Hepatocyte (in vitro differentiated cells): ENCODE measurements around the gene ATP8A2. TPM values are rescaled to one million over a fixed set of nuclear protein-coding genes. Genes with fewer than 3 reads are reported as not detected.

Source experiments
- DNase-seq: peaks from one replicate; pipeline ENCODE4 v3.0.0-alpha.2; 2016; ENCODE audit warnings: low spot score
- H2AFZ ChIP-seq: fragments of 200-600 bp; sonication (generic); 2 replicates; pipeline ENCODE4 v1.6.0; 2016; ENCODE audit warnings: antibody characterized with exemption, mild to moderate bottlenecking
- H3K27ac ChIP-seq: fragments of 200-600 bp; sonication (generic); 2 replicates; pipeline ENCODE4 v1.5.1; 2016; ENCODE audit warnings: mild to moderate bottlenecking
- H3K27me3 ChIP-seq: fragments of 200-600 bp; sonication (generic); 2 replicates; pipeline ENCODE4 v1.6.1; 2016
- H3K36me3 ChIP-seq: fragments of 200-600 bp; sonication (generic); replicated peaks from 2 replicates; pipeline ENCODE4 v1.5.1; 2016; ENCODE audit warnings: low read depth; ENCODE audit not compliant: insufficient read depth
- H3K4me1 ChIP-seq: fragments of 200-600 bp; sonication (generic); 2 replicates; pipeline ENCODE4 v1.5.1; 2016; ENCODE audit warnings: mild to moderate bottlenecking, moderate library complexity; ENCODE audit not compliant: insufficient read depth
- H3K4me2 ChIP-seq: fragments of 200-600 bp; sonication (generic); 2 replicates; pipeline ENCODE4 v1.6.0; 2016
- H3K4me3 ChIP-seq: fragments of 200-600 bp; sonication (generic); 2 replicates; pipeline ENCODE4 v1.5.1; 2016; ENCODE audit warnings: mild to moderate bottlenecking
- H3K79me2 ChIP-seq: fragments of 200-600 bp; sonication (generic); 2 replicates; pipeline ENCODE4 v1.6.0; 2017; ENCODE audit warnings: mild to moderate bottlenecking
- H3K9me2 ChIP-seq: fragments of 200-600 bp; sonication (generic); replicated peaks from 2 replicates; pipeline ENCODE4 v1.6.0; 2017; ENCODE audit warnings: mild to moderate bottlenecking; ENCODE audit not compliant: insufficient read depth
- H3K9me3 ChIP-seq: fragments of 200-600 bp; sonication (generic); 2 replicates; pipeline ENCODE4 v1.5.1; 2016; ENCODE audit warnings: low read depth, mild to moderate bottlenecking
- H4K20me1 ChIP-seq: fragments of 200-600 bp; sonication (generic); 2 replicates; pipeline ENCODE4 v1.6.0; 2016; ENCODE audit warnings: mild to moderate bottlenecking; ENCODE audit not compliant: insufficient read depth, poor library complexity, severe bottlenecking
- CTCF ChIP-seq: fragments of 200-600 bp; sonication (generic); IDR thresholded peaks from 2 replicates; pipeline ENCODE4 v1.5.1; 2016; ENCODE audit warnings: antibody characterized with exemption, mild to moderate bottlenecking; ENCODE audit not compliant: poor library complexity
- EZH2 ChIP-seq: fragments of 200-600 bp; sonication (generic); IDR thresholded peaks from 2 replicates; pipeline ENCODE4 v1.6.1; 2016; ENCODE audit warnings: antibody characterized with exemption, mild to moderate bottlenecking, borderline replicate concordance
- EZH2phosphoT487 ChIP-seq: fragments of 200-600 bp; sonication (generic); IDR thresholded peaks from one replicate; pipeline ENCODE4 v1.6.1; 2018; ENCODE audit warnings: antibody characterized with exemption, mild to moderate bottlenecking, low read depth, moderate library complexity; ENCODE audit not compliant: unreplicated experiment, severe bottlenecking
- WGBS: methylation state at CpG from one replicate; pipeline ENCODE4 v1.1.6; 2016; ENCODE audit warnings: low lambda C conversion rate; ENCODE audit errors: missing lambda C conversion rate; 5-methylcytosine and 5-hydroxymethylcytosine counted together
- polyA plus RNA-seq: library from polyadenylated mRNA; unstranded; fragments of >200 nt; fragmentation: Nextera tagmentation; extraction: Ambion mirVana; gene quantifications from 2 replicates; pipeline ENCODE4 v1.2.1, GENCODE V29; 2016
- total RNA-seq: library from RNA; depleted of rRNA; stranded (reverse); fragments of >200 nt; gene quantifications from 2 replicates; pipeline ENCODE4 v1.2.3, GENCODE V29; 2014

ATP8A2 gene
- total and polyA plus RNA-seq, 2 experiments from 2014 or later = 2.1 to 3.1 TPM

- 69% methylated on average over 8 of the region's 8 CpGs for WGBS
- H3K27me3 ChIP-seq = peaks cover 10% of the 10 kb centered on the region
These were observed 391.1 kb downstream of the ATP8A2 start for GRCh38 chr13:25762795-25763377.

DNA sequence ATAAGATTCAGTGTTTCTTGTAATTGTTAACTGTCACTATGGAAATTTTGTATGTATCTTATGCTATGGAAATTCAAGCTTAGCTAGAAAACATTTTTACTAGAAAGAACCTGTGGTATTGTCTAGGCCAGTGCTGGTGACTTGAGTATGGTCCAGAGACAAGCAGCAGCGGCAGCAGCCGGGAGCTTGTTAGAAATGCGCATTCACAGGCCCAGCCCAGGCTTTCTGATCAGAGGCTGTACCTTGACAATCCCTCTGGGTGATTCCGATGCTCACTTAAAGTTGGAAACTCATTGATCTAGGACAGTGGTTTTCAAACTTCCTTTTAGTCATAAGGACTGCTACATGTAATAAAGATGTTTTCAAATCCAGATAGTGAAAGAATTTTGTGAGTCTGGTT, 392.6 kb downstream of the ATP8A2 start:
- peaks cover 4% of the 10 kb centered on the region for H3K27me3 ChIP-seq
- H3K4me1 ChIP-seq = no peaks in the 10 kb centered on the region
- no peaks in the 10 kb centered on the region for H3K9me2 ChIP-seq
- no peak overlapping the region for H2AFZ ChIP-seq
- no peak overlapping the region for H3K4me3 ChIP-seq
- H4K20me1 ChIP-seq = no peaks in the 10 kb centered on the region
- no peaks in the 10 kb centered on the region for H3K9me3 ChIP-seq
- H3K79me2 ChIP-seq = no peaks in the 10 kb centered on the region
- TF ChIP-seq EZH2 = no peak
- TF ChIP-seq EZH2phosphoT487 = no peak
- no peak for TF ChIP-seq CTCF
- DNase-seq = no peak
- H3K4me2 ChIP-seq = no peak overlapping the region
- H3K36me3 ChIP-seq = no peaks in the 10 kb centered on the region
- H3K27ac ChIP-seq = no peak overlapping the region
- WGBS = 80% methylated on average over 4 of the region's 4 CpGs

More at GRCh38 chr13:25762795-25763377, 391.1 kb downstream of the ATP8A2 start:
- Histone ChIP-seq H2AFZ (no peak overlapping the region), H3K27ac (no peak overlapping the region), H3K9me3 (no peaks in the 10 kb centered on the region), H3K4me2 (no peak overlapping the region), H3K36me3 (no peaks in the 10 kb centered on the region), H3K4me1 (no peaks in the 10 kb centered on the region), H3K4me3 (no peak overlapping the region), H3K9me2 (no peaks in the 10 kb centered on the region), H3K79me2 (no peaks in the 10 kb centered on the region), H4K20me1 (no peaks in the 10 kb centered on the region)
- no peak for TF ChIP-seq EZH2phosphoT487
- no peak for TF ChIP-seq EZH2
- TF ChIP-seq CTCF = no peak
- no peak for DNase-seq

DNA sequence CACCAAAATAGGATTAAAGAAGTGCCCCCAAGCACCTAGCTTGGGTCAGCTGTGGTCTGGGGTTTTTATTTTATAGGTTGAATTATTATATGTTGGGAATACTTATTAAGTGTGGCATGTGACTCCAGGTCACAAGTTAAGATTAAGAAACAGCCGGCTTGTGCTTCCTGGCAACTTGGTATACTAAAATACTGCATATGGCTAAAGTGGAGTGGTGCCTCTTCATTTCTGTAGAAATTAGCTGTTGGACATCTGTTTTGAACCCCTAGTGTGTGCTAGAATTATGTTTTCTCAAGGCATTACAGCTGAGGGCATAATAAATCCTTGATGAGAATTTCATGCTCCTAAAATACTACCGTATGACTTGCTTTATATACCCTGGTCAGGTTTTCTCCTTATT, 393.5 kb downstream of the ATP8A2 start:
- no peaks in the 10 kb centered on the region for H3K4me1 ChIP-seq
- no peak overlapping the region for H3K27ac ChIP-seq
- peaks cover 4% of the 10 kb centered on the region for H3K27me3 ChIP-seq
- TF ChIP-seq EZH2phosphoT487 = no peak
- no peak for TF ChIP-seq CTCF
- TF ChIP-seq EZH2 = no peak
- H3K4me3 ChIP-seq = no peak overlapping the region
- no peak overlapping the region for H3K4me2 ChIP-seq
- DNase-seq = no peak
- no peak overlapping the region for H2AFZ ChIP-seq
- no peaks in the 10 kb centered on the region for H4K20me1 ChIP-seq
- WGBS = 96% methylated on average over 2 of the region's 2 CpGs
- no peaks in the 10 kb centered on the region for H3K9me3 ChIP-seq
- H3K79me2 ChIP-seq = no peaks in the 10 kb centered on the region
- no peaks in the 10 kb centered on the region for H3K36me3 ChIP-seq
- H3K9me2 ChIP-seq = no peaks in the 10 kb centered on the region
